SJSA1 (cell line): ENCODE results near the gene CDCP1. TPM values are rescaled to one million over a fixed set of nuclear protein-coding genes. Genes with fewer than 3 reads are reported as not detected.
A peak's percentile ranks its signal among the peaks of the same experiment; 100 is the strongest.
"Not testable (repeated sequence)": the region's sequence is repeated elsewhere in the genome, so short reads cannot be mapped to it uniquely, and the experiment has no call there.

Experiments
- DNase-seq, 2 experiments: peaks; one replicate each; pipeline ENCODE4 v3.0.0-alpha.2; 2015 to 2020; ENCODE audit warnings: low spot score in 2 of 2, low read depth in 1 of 2
- H3K27ac ChIP-seq: fragments of 250-450 bp; sonication (Bioruptor Pico); 2 replicates; pipeline ENCODE4 v1.5.1; 2020; ENCODE audit warnings: mild to moderate bottlenecking, moderate library complexity
- H3K27me3 ChIP-seq: fragments of 250-450 bp; sonication (Bioruptor Pico); replicated peaks from 2 replicates; pipeline ENCODE4 v1.5.1; 2020; ENCODE audit warnings: mild to moderate bottlenecking, moderate library complexity
- H3K36me3 ChIP-seq: fragments of 250-450 bp; sonication (Bioruptor Pico); 2 replicates; pipeline ENCODE4 v1.5.1; 2020; ENCODE audit warnings: mild to moderate bottlenecking
- H3K4me1 ChIP-seq: fragments of 250-450 bp; sonication (Bioruptor Pico); replicated peaks from 2 replicates; pipeline ENCODE4 v1.6.1; 2021; ENCODE audit warnings: mild to moderate bottlenecking
- H3K4me3 ChIP-seq: fragments of 250-450 bp; sonication (Bioruptor Pico); 2 replicates; pipeline ENCODE4 v1.5.1; 2020; ENCODE audit warnings: mild to moderate bottlenecking
- H3K9me3 ChIP-seq: fragments of 250-450 bp; sonication (Bioruptor Pico); replicated peaks from 2 replicates; pipeline ENCODE4 v1.5.1; 2020; ENCODE audit warnings: mild to moderate bottlenecking
- total RNA-seq: library from RNA; depleted of rRNA; stranded (reverse); fragments of >200 nt; shearing (Covaris generic); gene quantifications from 2 replicates; pipeline ENCODE4 v1.2.3, GENCODE V29; 2014

Gene CDCP1
- total RNA-seq, 1 experiment from 2014 or later = 0.18 TPM

DNA sequence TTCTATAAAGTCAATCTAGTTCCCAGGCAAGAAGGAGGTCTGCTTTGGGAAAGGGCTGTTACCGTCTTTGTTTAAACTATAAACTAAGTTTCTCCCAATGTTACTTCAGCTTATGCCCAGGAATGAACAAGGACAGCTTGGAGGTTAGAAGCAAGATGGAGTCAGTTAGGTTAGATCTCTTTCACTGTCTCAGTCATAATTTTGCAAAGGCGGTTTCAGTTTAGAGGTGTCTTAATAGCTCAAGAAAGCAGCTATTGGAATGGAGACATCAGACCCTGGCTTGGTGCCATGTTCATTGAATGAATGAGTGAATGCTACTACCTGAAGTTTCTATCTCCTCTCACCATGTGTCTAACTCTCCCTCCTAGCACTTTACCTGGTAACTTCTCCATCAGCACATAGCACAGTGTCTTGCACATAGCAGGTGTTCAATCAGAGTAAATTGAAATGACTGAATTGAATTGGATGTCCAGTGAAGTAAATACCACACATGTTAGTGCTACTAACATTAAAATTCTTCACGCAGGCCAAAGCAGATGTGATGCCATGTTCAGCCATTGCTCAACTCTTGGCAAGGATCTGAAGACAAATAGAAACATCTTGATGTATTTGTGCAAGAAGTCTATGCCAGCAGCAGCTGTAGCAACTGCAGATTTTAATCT, 91.9 kb downstream of the CDCP1 start:
- H3K4me3 ChIP-seq = no peak overlapping the region
- no peak for DNase-seq
- H3K9me3 ChIP-seq = no peaks in the 10 kb centered on the region
- peak overlapping the region; percentile 97 for H3K27ac ChIP-seq
- H3K4me1 ChIP-seq = peaks cover 47% of the 10 kb centered on the region
- H3K36me3 ChIP-seq = no peaks in the 10 kb centered on the region
- no peaks in the 10 kb centered on the region for H3K27me3 ChIP-seq

DNA sequence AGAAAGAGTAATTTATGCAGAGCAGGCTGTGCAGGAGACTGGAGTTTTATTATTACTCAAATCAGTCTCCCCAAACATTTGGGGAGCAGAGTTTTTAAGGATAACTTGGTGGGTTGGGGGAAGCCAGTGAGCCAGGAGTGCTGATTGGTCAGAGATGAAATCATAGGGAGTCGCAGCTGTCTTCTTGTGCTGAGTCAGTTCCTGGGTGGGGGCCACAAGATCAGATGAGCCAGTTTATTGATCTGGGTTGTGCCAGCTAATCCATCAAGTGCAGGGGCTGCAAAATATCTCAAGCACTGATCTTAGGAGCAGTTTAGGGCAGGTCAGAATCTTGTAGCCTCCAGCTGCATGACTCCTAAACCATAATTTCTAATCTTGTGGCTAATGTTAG, 92.4 kb downstream of the CDCP1 start:
- not testable (repeated sequence) for H3K27me3 ChIP-seq, H3K27ac ChIP-seq, H3K36me3 ChIP-seq, H3K9me3 ChIP-seq, H3K4me3 ChIP-seq, DNase-seq
- H3K4me1 ChIP-seq = peaks cover 46% of the 10 kb centered on the region

DNA sequence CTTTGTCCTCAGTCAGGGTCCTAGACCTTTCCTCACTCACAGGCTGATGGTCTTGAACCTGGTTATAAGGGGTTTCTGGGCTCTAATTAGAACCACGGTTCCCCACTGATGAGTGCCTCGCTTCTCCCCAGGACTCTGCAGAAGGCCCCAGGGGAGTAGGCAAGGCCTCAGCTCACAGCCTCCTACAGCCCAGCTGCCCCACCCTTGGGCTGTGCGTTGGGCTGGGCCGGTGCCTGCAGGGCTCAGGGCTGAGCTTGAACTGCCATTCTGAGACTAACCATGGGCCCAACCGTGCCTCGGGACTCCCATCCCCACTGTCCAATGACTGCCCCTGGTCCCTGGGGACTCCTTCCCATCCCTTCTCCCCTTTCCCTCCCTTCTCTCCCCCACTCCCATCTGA, 94.5 kb downstream of the CDCP1 start:
- Histone ChIP-seq H3K9me3 (no peaks in the 10 kb centered on the region), H3K4me3 (no peak overlapping the region), H3K27ac (no peak overlapping the region), H3K27me3 (no peaks in the 10 kb centered on the region), H3K36me3 (no peaks in the 10 kb centered on the region), H3K4me1 (peaks cover 28% of the 10 kb centered on the region)
- DNase-seq = no peak

DNA sequence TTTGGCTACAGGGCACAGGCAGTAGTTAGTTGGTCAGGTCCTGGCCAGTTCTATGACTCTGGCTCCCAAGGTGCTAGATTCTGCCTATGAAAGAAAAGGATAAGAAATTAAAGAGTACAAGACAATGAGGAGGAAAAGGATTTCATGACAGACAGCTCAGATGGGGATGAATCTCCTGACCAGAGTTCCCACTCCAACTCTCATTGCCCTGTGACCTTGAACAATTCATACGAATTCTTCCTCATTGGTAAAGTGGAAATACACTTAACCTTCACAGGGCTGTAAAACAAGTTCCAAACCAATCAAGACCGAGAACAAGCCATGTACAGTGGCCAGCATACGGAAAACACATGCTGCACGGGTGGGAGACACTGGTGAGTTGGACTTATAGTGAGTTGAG, 96.4 kb downstream of the CDCP1 start:
- Histone ChIP-seq H3K27ac (no peak overlapping the region), H3K9me3 (no peaks in the 10 kb centered on the region), H3K36me3 (no peaks in the 10 kb centered on the region), H3K27me3 (no peaks in the 10 kb centered on the region), H3K4me1 (peaks cover 15% of the 10 kb centered on the region), H3K4me3 (no peak overlapping the region)
- DNase-seq = no peak

DNA sequence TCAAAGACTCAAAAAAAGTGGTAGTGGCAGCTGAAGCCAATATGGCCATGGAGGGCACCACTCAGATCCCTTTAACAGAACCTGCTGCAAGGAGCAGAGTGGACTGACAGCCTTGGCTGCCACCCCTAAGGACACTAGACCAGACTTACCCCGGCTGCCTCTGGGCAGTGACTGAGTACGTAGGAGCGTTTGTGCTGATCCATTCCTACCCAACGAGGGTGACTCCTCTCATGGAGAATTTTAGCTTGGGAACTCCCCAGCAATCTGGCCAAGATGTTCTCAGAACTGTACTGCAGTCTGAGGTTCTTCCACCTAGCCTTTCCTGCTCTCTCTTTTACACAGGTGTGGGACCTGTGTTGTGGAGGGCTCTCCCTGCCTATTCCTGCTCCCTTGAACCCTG, 97.9 kb downstream of the CDCP1 start:
- Histone ChIP-seq H3K9me3 (no peaks in the 10 kb centered on the region), H3K4me3 (no peak overlapping the region), H3K27ac (no peak overlapping the region), H3K27me3 (no peaks in the 10 kb centered on the region), H3K4me1 (peaks cover 18% of the 10 kb centered on the region), H3K36me3 (no peaks in the 10 kb centered on the region)
- DNase-seq = no peak

DNA sequence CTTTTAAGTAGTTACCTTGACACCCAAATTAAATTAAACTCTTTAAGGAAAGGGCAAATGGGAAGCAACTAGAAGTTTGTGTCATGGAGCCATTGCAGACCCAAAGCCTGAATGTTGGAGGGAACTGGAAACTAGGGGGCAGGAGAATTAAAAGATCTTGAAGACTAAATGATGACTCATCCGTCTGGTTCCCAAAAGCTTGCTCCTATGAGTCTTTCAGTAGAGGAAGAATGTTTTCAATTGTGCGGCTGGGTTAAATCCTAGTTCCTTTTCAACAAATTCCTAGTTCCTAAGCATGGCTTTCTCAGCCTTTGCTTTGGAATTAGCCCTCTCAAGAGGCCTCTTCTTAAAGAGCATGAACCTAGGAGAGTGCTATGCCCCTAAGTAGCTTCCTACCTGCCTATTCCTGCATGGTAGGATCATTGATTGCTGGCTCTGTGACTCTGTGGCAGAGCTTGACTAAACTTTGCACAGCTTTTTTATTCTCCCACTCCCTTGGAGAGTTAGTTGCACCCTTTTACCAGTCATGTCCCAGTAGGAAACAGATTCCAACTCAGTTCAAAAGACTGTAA, 102.4 kb downstream of the CDCP1 start:
- peaks cover 25% of the 10 kb centered on the region for H3K4me1 ChIP-seq
- no peak overlapping the region for H3K4me3 ChIP-seq
- peak; percentile 53 to 74 for DNase-seq
- no peaks in the 10 kb centered on the region for H3K27me3 ChIP-seq
- H3K9me3 ChIP-seq = no peaks in the 10 kb centered on the region
- peak overlapping the region; percentile 88 for H3K27ac ChIP-seq
- no peaks in the 10 kb centered on the region for H3K36me3 ChIP-seq

DNA sequence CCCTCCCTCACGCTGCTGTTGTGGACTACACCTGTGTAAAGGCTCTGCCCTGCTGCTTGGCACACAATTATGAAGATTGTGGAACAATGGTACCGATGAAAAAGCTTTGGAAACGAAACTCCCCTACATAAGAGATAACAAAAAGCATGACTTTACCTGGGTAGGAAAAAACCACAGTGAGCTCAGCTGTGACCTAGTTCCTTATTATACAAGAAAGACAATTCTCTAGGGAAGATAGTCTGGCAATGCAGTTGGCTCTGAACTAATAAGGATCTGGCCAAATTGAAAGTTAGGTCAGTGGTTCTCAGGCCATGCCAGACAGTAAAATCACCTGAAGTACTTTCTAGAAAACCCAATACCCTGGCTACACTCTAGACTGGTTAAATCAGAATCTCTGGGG, 104.0 kb downstream of the CDCP1 start:
- H3K4me3 ChIP-seq = no peak overlapping the region
- peaks cover 25% of the 10 kb centered on the region for H3K4me1 ChIP-seq
- no peak overlapping the region for H3K27ac ChIP-seq

DNA sequence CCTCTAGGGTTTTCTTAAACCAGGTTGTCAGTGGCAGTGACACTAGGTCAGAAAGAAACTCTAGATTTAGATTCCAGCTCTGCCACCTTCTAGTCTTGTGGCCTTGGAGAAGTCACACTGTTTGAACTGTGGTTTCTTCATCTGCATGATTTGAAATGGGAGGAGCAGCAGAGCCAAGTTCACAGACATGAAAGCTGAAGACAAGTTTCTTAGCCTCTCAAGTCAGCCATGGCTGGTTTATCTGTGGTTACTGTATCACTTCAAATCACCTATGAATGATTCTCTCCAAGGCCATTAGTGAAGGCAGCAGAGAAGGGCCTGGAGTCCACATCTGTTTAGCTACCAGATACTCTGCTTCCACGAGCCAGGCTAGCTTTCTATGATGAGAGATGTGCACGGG, 104.5 kb downstream of the CDCP1 start:
- H3K36me3 ChIP-seq = no peaks in the 10 kb centered on the region
- peaks cover 25% of the 10 kb centered on the region for H3K4me1 ChIP-seq
- no peak for DNase-seq
- H3K4me3 ChIP-seq = no peak overlapping the region
- H3K27me3 ChIP-seq = no peaks in the 10 kb centered on the region
- H3K27ac ChIP-seq = no peak overlapping the region
- no peaks in the 10 kb centered on the region for H3K9me3 ChIP-seq

More for the DNA sequence above, 104.0 kb downstream of the CDCP1 start:
- H3K9me3 ChIP-seq = no peaks in the 10 kb centered on the region
- no peak for DNase-seq
- no peaks in the 10 kb centered on the region for H3K27me3 ChIP-seq
- H3K36me3 ChIP-seq = no peaks in the 10 kb centered on the region

DNA sequence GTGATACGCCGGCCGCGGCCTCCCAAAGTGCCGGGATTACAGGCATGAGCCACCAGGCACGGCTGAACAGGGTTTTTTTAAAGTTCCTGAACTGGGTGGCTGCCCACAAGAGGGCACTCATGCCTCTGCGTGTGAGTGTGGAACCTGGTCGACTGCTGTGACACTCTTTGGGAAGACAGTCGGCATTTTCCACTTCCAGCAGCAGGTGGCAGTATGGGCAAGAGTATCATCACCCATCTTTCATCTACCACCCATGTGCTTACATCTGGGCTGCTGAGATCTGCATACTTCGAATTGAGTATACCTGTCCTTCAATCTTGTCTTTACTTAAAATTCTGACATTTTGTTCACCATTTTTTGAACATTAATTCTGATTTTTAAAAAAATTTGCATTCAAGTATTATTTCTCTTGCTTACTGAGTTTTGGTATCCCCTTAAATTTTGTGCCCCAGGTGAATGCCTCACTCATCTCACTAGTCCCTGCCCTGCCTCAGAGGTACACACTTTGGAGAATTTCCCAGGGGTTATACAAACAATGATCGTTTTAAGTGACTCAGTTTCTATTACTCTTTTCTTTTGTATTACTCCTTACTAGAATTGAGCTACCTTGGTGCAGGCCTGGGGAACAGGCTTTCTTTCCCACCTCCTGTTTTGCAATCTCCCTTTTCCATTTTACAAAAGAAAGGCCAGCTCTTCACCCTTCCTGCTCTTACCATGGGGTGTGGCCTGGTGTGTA, 108.3 kb downstream of the CDCP1 start:
- Histone ChIP-seq H3K4me1 (peaks cover 9% of the 10 kb centered on the region), H3K36me3 (no peaks in the 10 kb centered on the region), H3K9me3 (no peaks in the 10 kb centered on the region), H3K27me3 (no peaks in the 10 kb centered on the region), H3K27ac (no peak overlapping the region), H3K4me3 (no peak overlapping the region)
- peak; percentile 83 to 91 for DNase-seq

DNA sequence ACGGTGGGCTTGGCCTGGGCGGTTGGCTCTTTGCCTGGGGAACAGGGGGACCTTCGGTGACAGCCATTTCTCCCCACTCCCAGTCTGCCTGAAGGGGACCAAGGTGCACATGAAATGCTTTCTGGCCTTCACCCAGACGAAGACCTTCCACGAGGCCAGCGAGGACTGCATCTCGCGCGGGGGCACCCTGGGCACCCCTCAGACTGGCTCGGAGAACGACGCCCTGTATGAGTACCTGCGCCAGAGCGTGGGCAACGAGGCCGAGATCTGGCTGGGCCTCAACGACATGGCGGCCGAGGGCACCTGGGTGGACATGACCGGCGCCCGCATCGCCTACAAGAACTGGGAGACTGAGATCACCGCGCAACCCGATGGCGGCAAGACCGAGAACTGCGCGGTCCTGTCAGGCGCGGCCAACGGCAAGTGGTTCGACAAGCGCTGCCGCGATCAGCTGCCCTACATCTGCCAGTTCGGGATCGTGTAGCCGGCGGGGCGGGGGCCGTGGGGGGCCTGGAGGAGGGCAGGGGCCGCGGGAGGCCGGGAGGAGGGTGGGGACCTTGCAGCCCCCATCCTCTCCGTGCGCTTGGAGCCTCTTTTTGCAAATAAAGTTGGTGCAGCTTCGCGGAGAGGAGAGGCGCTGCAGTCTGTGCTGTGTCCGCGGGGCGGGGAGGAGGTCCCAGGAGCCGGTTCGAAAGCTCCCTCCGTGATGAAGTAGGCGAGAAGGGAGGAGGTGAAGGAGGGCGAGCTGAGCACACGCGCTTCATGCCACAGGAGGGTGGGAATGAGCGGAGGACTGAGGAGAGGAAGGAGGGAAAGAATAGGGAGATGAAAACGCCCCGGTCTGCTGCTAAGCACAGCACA, 110.5 kb downstream of the CDCP1 start:
- no peak for DNase-seq

DNA sequence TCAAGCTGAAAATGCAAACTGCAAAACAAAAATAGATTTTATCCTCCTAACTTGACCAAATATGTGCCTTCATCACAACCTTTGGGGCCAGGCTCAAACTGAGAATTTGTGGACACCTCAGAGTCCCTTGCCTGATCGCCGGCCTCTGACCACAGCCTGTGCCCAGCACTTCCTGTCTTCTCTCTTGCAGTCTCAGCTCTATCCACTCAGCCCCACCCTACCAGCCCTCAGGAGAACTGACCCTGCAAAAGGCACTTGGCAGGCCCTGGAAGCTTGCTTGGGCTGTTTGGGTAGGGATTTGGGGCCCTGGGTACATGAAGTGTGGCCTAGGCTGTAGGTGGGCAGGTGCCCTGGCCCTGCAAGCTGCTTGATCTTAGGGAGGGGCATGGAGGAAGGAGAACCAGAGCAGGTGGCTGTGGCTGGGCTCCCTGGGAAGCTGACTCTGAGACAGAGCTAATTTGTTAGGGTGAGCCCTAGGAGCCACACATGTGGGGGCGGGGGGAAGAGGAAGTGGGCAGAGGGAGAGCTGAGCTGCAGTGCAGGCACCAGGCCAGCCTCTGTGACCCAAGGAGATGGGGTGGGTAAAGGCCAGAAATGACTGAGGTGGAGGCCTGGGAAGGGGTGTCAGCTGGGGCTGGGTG, 111.4 kb downstream of the CDCP1 start:
- no peaks in the 10 kb centered on the region for H3K9me3 ChIP-seq
- no peaks in the 10 kb centered on the region for H3K27me3 ChIP-seq
- H3K27ac ChIP-seq = no peak overlapping the region
- DNase-seq = no peak
- H3K36me3 ChIP-seq = no peaks in the 10 kb centered on the region
- H3K4me1 ChIP-seq = peaks cover 3% of the 10 kb centered on the region; the same call in 1 of the 2 replicates
- no peak overlapping the region for H3K4me3 ChIP-seq

More for the DNA sequence above, 110.5 kb downstream of the CDCP1 start:
- Histone ChIP-seq H3K27me3 (no peaks in the 10 kb centered on the region), H3K9me3 (no peaks in the 10 kb centered on the region), H3K4me1 (peaks cover 3% of the 10 kb centered on the region; the same call in 1 of the 2 replicates), H3K4me3 (no peak overlapping the region), H3K27ac (no peak overlapping the region), H3K36me3 (no peaks in the 10 kb centered on the region)

DNA sequence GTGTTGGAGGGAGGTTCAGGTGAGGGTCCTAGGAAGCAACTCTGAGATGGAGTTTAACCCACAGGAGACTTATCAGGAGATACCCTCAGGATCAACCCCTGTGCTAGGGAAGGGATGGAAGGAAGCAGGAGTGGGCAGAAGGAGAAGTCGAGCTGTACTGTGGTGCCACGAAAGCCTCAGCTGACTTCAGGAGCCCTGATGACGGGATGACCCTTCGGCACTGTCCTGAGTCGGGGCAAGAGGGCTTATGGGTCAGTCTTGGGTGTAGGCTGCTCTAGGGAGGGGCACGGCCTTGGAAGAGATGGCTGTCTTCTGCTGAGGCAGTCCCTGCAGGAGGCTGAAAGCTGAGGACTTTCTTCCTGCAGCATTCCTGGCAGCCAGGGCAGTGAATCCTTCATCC, 112.4 kb downstream of the CDCP1 start:
- Histone ChIP-seq H3K9me3 (no peaks in the 10 kb centered on the region), H3K4me3 (no peak overlapping the region), H3K36me3 (no peaks in the 10 kb centered on the region), H3K27ac (no peak overlapping the region), H3K27me3 (no peaks in the 10 kb centered on the region), H3K4me1 (peaks cover 3% of the 10 kb centered on the region; the same call in 1 of the 2 replicates)
- DNase-seq = no peak
